ENCODE results near the gene SUMF2. TPM values are rescaled to one million over a fixed set of nuclear protein-coding genes. Genes with fewer than 3 reads are reported as not detected.

The SUMF2 gene
- total RNA-seq, 1 experiment from 2014 or later = 99.6 TPM

GRCh38 chr7:56124981-56125380 lies 60.9 kb downstream of the SUMF2 start:
- CTCF ChIA-PET = no interaction called here
- no peak for TF ChIP-seq ZNF263 (CRISPR knock-in tag; IDR thresholded peaks at IDR 0.05; ENCODE audit: low read depth)
- no peak for TF ChIP-seq RELA (CRISPR knock-in tag; IDR thresholded peaks at IDR 0.05; ENCODE audit: borderline replicate concordance)
- no peak for TF ChIP-seq RORB (CRISPR knock-in tag; IDR thresholded peaks at IDR 0.05)
- no peak for TF ChIP-seq ELF4 (CRISPR knock-in tag; IDR thresholded peaks at IDR 0.05; ENCODE audit: low read depth)
- TF ChIP-seq ERG (CRISPR knock-in tag; IDR thresholded peaks at IDR 0.05) = no peak
- TF ChIP-seq, protein P1, sequence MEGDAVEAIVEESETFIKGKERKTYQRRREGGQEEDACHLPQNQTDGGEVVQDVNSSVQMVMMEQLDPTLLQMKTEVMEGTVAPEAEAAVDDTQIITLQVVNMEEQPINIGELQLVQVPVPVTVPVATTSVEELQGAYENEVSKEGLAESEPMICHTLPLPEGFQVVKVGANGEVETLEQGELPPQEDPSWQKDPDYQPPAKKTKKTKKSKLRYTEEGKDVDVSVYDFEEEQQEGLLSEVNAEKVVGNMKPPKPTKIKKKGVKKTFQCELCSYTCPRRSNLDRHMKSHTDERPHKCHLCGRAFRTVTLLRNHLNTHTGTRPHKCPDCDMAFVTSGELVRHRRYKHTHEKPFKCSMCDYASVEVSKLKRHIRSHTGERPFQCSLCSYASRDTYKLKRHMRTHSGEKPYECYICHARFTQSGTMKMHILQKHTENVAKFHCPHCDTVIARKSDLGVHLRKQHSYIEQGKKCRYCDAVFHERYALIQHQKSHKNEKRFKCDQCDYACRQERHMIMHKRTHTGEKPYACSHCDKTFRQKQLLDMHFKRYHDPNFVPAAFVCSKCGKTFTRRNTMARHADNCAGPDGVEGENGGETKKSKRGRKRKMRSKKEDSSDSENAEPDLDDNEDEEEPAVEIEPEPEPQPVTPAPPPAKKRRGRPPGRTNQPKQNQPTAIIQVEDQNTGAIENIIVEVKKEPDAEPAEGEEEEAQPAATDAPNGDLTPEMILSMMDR (IDR thresholded peaks at IDR 0.05) = no peak
- TF ChIP-seq SMAD3 (CRISPR knock-in tag; IDR thresholded peaks at IDR 0.05; ENCODE audit: borderline replicate concordance) = no peak
- TF ChIP-seq PRDM15 (CRISPR knock-in tag; IDR thresholded peaks at IDR 0.05) = no peak
- TF ChIP-seq ETV6 (CRISPR knock-in tag; IDR thresholded peaks at IDR 0.05) = no peak
- no peak for TF ChIP-seq ZNF232 (CRISPR knock-in tag; IDR thresholded peaks at IDR 0.05)
- no peak for TF ChIP-seq SOX15 (CRISPR knock-in tag; IDR thresholded peaks at IDR 0.05)
- TF ChIP-seq NR3C1 (CRISPR knock-in tag; conservative IDR thresholded peaks at IDR 0.05; ENCODE audit: low read depth) = no peak
- TF ChIP-seq EMX1 (CRISPR knock-in tag; IDR thresholded peaks at IDR 0.05) = no peak
- no peak for TF ChIP-seq SP1 (CRISPR knock-in tag; conservative IDR thresholded peaks at IDR 0.05)
- no peak for TF ChIP-seq ZNF219 (CRISPR knock-in tag; IDR thresholded peaks at IDR 0.05; ENCODE audit: borderline replicate concordance)
- TF ChIP-seq CBFB (CRISPR knock-in tag; IDR thresholded peaks at IDR 0.05; ENCODE audit: low read depth) = no peak
- no peak for TF ChIP-seq TEAD1 (CRISPR knock-in tag; IDR thresholded peaks at IDR 0.05)
- no peak for TF ChIP-seq ZNF671 (CRISPR knock-in tag; IDR thresholded peaks at IDR 0.05)
- TF ChIP-seq, protein P2, sequence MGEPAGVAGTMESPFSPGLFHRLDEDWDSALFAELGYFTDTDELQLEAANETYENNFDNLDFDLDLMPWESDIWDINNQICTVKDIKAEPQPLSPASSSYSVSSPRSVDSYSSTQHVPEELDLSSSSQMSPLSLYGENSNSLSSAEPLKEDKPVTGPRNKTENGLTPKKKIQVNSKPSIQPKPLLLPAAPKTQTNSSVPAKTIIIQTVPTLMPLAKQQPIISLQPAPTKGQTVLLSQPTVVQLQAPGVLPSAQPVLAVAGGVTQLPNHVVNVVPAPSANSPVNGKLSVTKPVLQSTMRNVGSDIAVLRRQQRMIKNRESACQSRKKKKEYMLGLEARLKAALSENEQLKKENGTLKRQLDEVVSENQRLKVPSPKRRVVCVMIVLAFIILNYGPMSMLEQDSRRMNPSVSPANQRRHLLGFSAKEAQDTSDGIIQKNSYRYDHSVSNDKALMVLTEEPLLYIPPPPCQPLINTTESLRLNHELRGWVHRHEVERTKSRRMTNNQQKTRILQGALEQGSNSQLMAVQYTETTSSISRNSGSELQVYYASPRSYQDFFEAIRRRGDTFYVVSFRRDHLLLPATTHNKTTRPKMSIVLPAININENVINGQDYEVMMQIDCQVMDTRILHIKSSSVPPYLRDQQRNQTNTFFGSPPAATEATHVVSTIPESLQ (CRISPR knock-in tag; IDR thresholded peaks at IDR 0.05) = no peak
- no peak for TF ChIP-seq OVOL2 (CRISPR knock-in tag; IDR thresholded peaks at IDR 0.05; ENCODE audit: borderline replicate concordance)
- H3K36me3 Mint-ChIP-seq = peaks cover 52% of the 10 kb centered on the region
- peaks cover 6% of the 10 kb centered on the region for H3K27me3 Mint-ChIP-seq (ENCODE audit: low read depth)
- no peak overlapping the region for H3K27ac Mint-ChIP-seq
- H3K9me3 Mint-ChIP-seq = peaks cover 56% of the 10 kb centered on the region
- no peaks in the 10 kb centered on the region for H3K4me1 Mint-ChIP-seq
- H3K4me3 Mint-ChIP-seq = no peak overlapping the region
- POLR2A ChIA-PET = interaction anchor here (0.6 kb wide), 1 partner anchor 60 kb away, joined by 5 read pairs; no protein-coding TSS in a partner anchor
- ATAC-seq = no peak
- DNase-seq (ENCODE audit: low spot score) = no peak
